NCI-H774 (cell line): ENCODE data around the gene LUZP2.

ENCODE experiments used
- DNase-seq: peaks from one replicate; lab custom pipeline; 2025; lab: John Stamatoyannopoulos, UW

Gene LUZP2

GRCh38 chr11:24496736-24497725, at the start of gene LUZP2:
Gene LUZP2, plus strand, starts transcription at chr11:24497053.
- DNase-seq = peak; percentile 44

GRCh38 chr11:24453129-24453718, 43.6 kb upstream of the LUZP2 start:
- no peak for DNase-seq

GRCh38 chr11:24457985-24458384, 38.9 kb upstream of the LUZP2 start:
- DNase-seq = no peak

- DNase-seq = no peak
Measured at GRCh38 chr11:24470431-24470830, 26.4 kb upstream of the LUZP2 start.

GRCh38 chr11:24471084-24471483, 25.8 kb upstream of the LUZP2 start:
- DNase-seq = no peak

GRCh38 chr11:24478718-24479117, 18.1 kb upstream of the LUZP2 start:
- DNase-seq = no peak

GRCh38 chr11:24489477-24489876, 7.4 kb upstream of the LUZP2 start:
- no peak for DNase-seq

- DNase-seq = no peak
Measured at GRCh38 chr11:24496386-24496735, 492 bp upstream of the LUZP2 start.

GRCh38 chr11:24497831-24498230, 978 bp downstream of the LUZP2 start:
- no peak for DNase-seq

GRCh38 chr11:24502425-24502824, 5.6 kb downstream of the LUZP2 start:
- DNase-seq = no peak

GRCh38 chr11:24509114-24509513, 12.3 kb downstream of the LUZP2 start:
- DNase-seq = no peak

GRCh38 chr11:24511511-24511910, 14.7 kb downstream of the LUZP2 start:
- no peak for DNase-seq

GRCh38 chr11:24513479-24514218, 16.8 kb downstream of the LUZP2 start:
- DNase-seq = no peak

- DNase-seq = no peak
Measured at GRCh38 chr11:24514219-24514594, 17.4 kb downstream of the LUZP2 start.

- DNase-seq = no peak
Measured at GRCh38 chr11:24515632-24516031, 18.8 kb downstream of the LUZP2 start.

- DNase-seq = no peak
Measured at GRCh38 chr11:24516638-24517037, 19.8 kb downstream of the LUZP2 start.

GRCh38 chr11:24521601-24522000, 24.7 kb downstream of the LUZP2 start:
- DNase-seq = no peak

- DNase-seq = no peak
Measured at GRCh38 chr11:24524156-24524555, 27.3 kb downstream of the LUZP2 start.

- no peak for DNase-seq
Measured at GRCh38 chr11:24531528-24531927, 34.7 kb downstream of the LUZP2 start.

GRCh38 chr11:24543771-24544170, 46.9 kb downstream of the LUZP2 start:
- no peak for DNase-seq

- DNase-seq = no peak
Measured at GRCh38 chr11:24556693-24557092, 59.8 kb downstream of the LUZP2 start.

- no peak for DNase-seq
Measured at GRCh38 chr11:24559315-24559714, 62.5 kb downstream of the LUZP2 start.

- no peak for DNase-seq
Measured at GRCh38 chr11:24560324-24560723, 63.5 kb downstream of the LUZP2 start.
